OCI-LY1 (cell line): Measurements from ENCODE around the gene AREG.

Source experiments
- H2AFZ ChIP-seq: fragments of 200-600 bp; sonication (generic), shearing (Covaris generic); 2 replicates; pipeline ENCODE4 v1.6.0; 2014; ENCODE audit warnings: antibody characterized with exemption, mild to moderate bottlenecking, low read length
- H3F3A ChIP-seq: fragments of 200-600 bp; sonication (generic), shearing (Covaris generic); 2 replicates; pipeline ENCODE4 v1.6.0; 2014; ENCODE audit warnings: mild to moderate bottlenecking, antibody characterized with exemption, low read length, moderate library complexity; ENCODE audit not compliant: insufficient read depth
- H3K27ac ChIP-seq: fragments of 200-600 bp; sonication (generic); 2 replicates; pipeline ENCODE4 v1.5.1; 2014; ENCODE audit warnings: low read length, mixed run types, mild to moderate bottlenecking, low read depth; ENCODE audit not compliant: poor library complexity, severe bottlenecking
- H3K27me3 ChIP-seq: fragments of 200-600 bp; sonication (generic); 2 replicates; pipeline ENCODE4 v1.6.0; 2014; ENCODE audit warnings: antibody characterized with exemption, mild to moderate bottlenecking, low read length, moderate library complexity; ENCODE audit not compliant: insufficient read depth
- H3K36me3 ChIP-seq: fragments of 200-600 bp; sonication (generic); 2 replicates; pipeline ENCODE4 v1.6.1; 2014; ENCODE audit warnings: mild to moderate bottlenecking, antibody characterized with exemption, low read length, moderate library complexity, mixed read lengths; ENCODE audit not compliant: insufficient read depth
- H3K4me1 ChIP-seq: fragments of 200-600 bp; sonication (generic); 2 replicates; pipeline ENCODE4 v1.5.1; 2014; ENCODE audit warnings: mild to moderate bottlenecking, low read length, moderate library complexity; ENCODE audit not compliant: insufficient read depth, severe bottlenecking
- H3K4me2 ChIP-seq: fragments of 200-600 bp; sonication (generic), shearing (Covaris generic); 2 replicates; pipeline ENCODE4 v1.6.1; 2014; ENCODE audit warnings: low read length
- H3K4me3 ChIP-seq: fragments of 200-600 bp; sonication (generic); 2 replicates; pipeline ENCODE4 v1.5.1; 2014; ENCODE audit warnings: low read length, low read depth, mild to moderate bottlenecking, mixed read lengths; ENCODE audit not compliant: poor library complexity, severe bottlenecking
- H3K79me2 ChIP-seq: fragments of 200-600 bp; shearing (Covaris generic); 2 replicates; pipeline ENCODE4 v1.6.1; 2016; ENCODE audit warnings: mixed run types, low read length, mixed read lengths; ENCODE audit not compliant: insufficient read depth
- H3K9ac ChIP-seq: fragments of 200-600 bp; sonication (generic), shearing (Covaris generic); 2 replicates; pipeline ENCODE4 v1.6.1; 2014; ENCODE audit warnings: mild to moderate bottlenecking, low read length, mixed read lengths
- H3K9me2 ChIP-seq: fragments of 200-600 bp; sonication (generic), shearing (Covaris generic); 2 replicates; pipeline ENCODE4 v1.6.1; 2014; ENCODE audit warnings: low read depth, mild to moderate bottlenecking, low read length, mixed read lengths
- H3K9me3 ChIP-seq: fragments of 200-600 bp; shearing (Covaris generic); 2 replicates; pipeline ENCODE4 v1.6.1; 2014; ENCODE audit warnings: low read length, mixed read lengths
- H4K20me1 ChIP-seq: fragments of 200-600 bp; sonication (generic), shearing (Covaris generic); 2 replicates; pipeline ENCODE4 v1.6.0; 2016; ENCODE audit warnings: mild to moderate bottlenecking, low read length; ENCODE audit not compliant: insufficient read depth
- CTCF ChIP-seq: fragments of 200-600 bp; sonication (generic), shearing (Covaris generic); IDR thresholded peaks from 2 replicates; pipeline ENCODE4 v1.5.1; 2017; ENCODE audit warnings: mild to moderate bottlenecking, antibody characterized with exemption, low read length, moderate library complexity, mixed read lengths
- EZH2 ChIP-seq: fragments of 200-600 bp; sonication (generic), shearing (Covaris generic); IDR thresholded peaks from 2 replicates; pipeline ENCODE4 v1.8.0; 2017; ENCODE audit warnings: borderline replicate concordance, mixed run types, mild to moderate bottlenecking, antibody characterized with exemption, low read length, moderate library complexity, mixed read lengths

AREG gene

GRCh38 chr4:74475091-74475800 is 30.3 kb downstream of the AREG start:
- H4K20me1 ChIP-seq, result no peaks in the 10 kb centered on the region
- no peaks in the 10 kb centered on the region for H3K79me2 ChIP-seq
- H3K36me3 ChIP-seq, result no peaks in the 10 kb centered on the region
- no peaks in the 10 kb centered on the region for H3K27me3 ChIP-seq
- no peak overlapping the region for H2AFZ ChIP-seq
- H3K27ac ChIP-seq, result no peak overlapping the region
- H3K9me2 ChIP-seq, result no peaks in the 10 kb centered on the region
- H3K4me3 ChIP-seq, result no peak overlapping the region
- TF ChIP-seq EZH2 (no peak), CTCF (no peak)
- no peak overlapping the region for H3K4me2 ChIP-seq
- no peak overlapping the region for H3K9ac ChIP-seq
- no peaks in the 10 kb centered on the region for H3F3A ChIP-seq
- H3K4me1 ChIP-seq, result no peaks in the 10 kb centered on the region
- H3K9me3 ChIP-seq, result no peaks in the 10 kb centered on the region

- no peaks in the 10 kb centered on the region for H3K9me3 ChIP-seq
- H3K36me3 ChIP-seq, result no peaks in the 10 kb centered on the region
- no peak overlapping the region for H2AFZ ChIP-seq
- no peaks in the 10 kb centered on the region for H3K4me1 ChIP-seq
- no peak for TF ChIP-seq CTCF
- TF ChIP-seq EZH2, result no peak
- no peaks in the 10 kb centered on the region for H3K9me2 ChIP-seq
- no peaks in the 10 kb centered on the region for H3F3A ChIP-seq
- no peak overlapping the region for H3K27ac ChIP-seq
- H3K4me3 ChIP-seq, result no peak overlapping the region
- H3K9ac ChIP-seq, result no peak overlapping the region
- no peaks in the 10 kb centered on the region for H3K27me3 ChIP-seq
- H4K20me1 ChIP-seq, result no peaks in the 10 kb centered on the region
- no peak overlapping the region for H3K4me2 ChIP-seq
- H3K79me2 ChIP-seq, result no peaks in the 10 kb centered on the region
Observed at GRCh38 chr4:74475946-74476345, 31.0 kb downstream of the AREG start.

- H3K4me2 ChIP-seq, result no peak overlapping the region
- no peak overlapping the region for H2AFZ ChIP-seq
- H3K27ac ChIP-seq, result no peak overlapping the region
- no peaks in the 10 kb centered on the region for H3K79me2 ChIP-seq
- no peaks in the 10 kb centered on the region for H3K4me1 ChIP-seq
- H3K9me2 ChIP-seq, result no peaks in the 10 kb centered on the region
- no peaks in the 10 kb centered on the region for H3K27me3 ChIP-seq
- H3K36me3 ChIP-seq, result no peaks in the 10 kb centered on the region
- H4K20me1 ChIP-seq, result no peaks in the 10 kb centered on the region
- no peak for TF ChIP-seq EZH2
- no peak for TF ChIP-seq CTCF
- no peak overlapping the region for H3K9ac ChIP-seq
- H3K9me3 ChIP-seq, result no peaks in the 10 kb centered on the region
- no peaks in the 10 kb centered on the region for H3F3A ChIP-seq
- H3K4me3 ChIP-seq, result no peak overlapping the region
Observed at GRCh38 chr4:74479009-74479408, 34.1 kb downstream of the AREG start.
